Nasal cavity respiratory epithelium epithelial cell of viscerocranial mucosa (primary cell): ENCODE measurements around the gene ITCH. TPM values are rescaled to one million over a fixed set of nuclear protein-coding genes. Genes with fewer than 3 reads are reported as not detected.

Source experiments
- total RNA-seq: library from RNA; depleted of rRNA; stranded (reverse); fragments of >200 nt; gene quantifications from 2 replicates; pipeline ENCODE4 v1.2.3, GENCODE V29; 2014

Gene ITCH
- 99.2 and 117 TPM in 2 replicates for total RNA-seq

GRCh38 chr20:34363062-34363464 lies at the start of gene ITCH:
TSS of gene ITCH (plus strand) at chr20:34363273. CDS start at chr20:34393812, 30,539 bp downstream.

GRCh38 chr20:34516247-34517113 lies 153.4 kb downstream of the ITCH start, which contains the start of gene DYNLRB1:
TSS of gene DYNLRB1 (plus strand) at chr20:34516422. CDS start at chr20:34516459, 37 bp downstream.

GRCh38 chr20:34558320-34559218 lies 195.5 kb downstream of the ITCH start, which contains the start of gene MAP1LC3A:
TSS of gene MAP1LC3A (plus strand) at chr20:34558718. CDS start at chr20:34558869, 151 bp downstream.

Other genes starting within 250 kb of the ITCH start
- not detected in 2 replicates for gene ASIP, start 121.8 kb upstream of the ITCH start, total RNA-seq
- gene AHCY, start 59.9 kb upstream of the ITCH start, total RNA-seq, result 167 and 186 TPM in 2 replicates
- 16.1 and 41.7 TPM in 2 replicates for gene DYNLRB1, start 153.1 kb downstream of the ITCH start, total RNA-seq
- gene MAP1LC3A, start 195.4 kb downstream of the ITCH start, total RNA-seq, result 6.2 and 8.0 TPM in 2 replicates